HCT116 (cell line): ENCODE data around the gene CALD1. TPM values are rescaled to one million over a fixed set of nuclear protein-coding genes. Genes with fewer than 3 reads are reported as not detected.
A peak's percentile ranks its signal among the peaks of the same experiment; 100 is the strongest.

Experiments
- ATAC-seq: fragments of 200-7000 bp; cut with Tn5 transposase; 2 replicates; pipeline ENCODE4 v1.9.1; 2020; ENCODE audit warnings: mild to moderate bottlenecking, moderate library complexity
- BruUV-seq: library from RNA; stranded (reverse); fragments of 400-500 nt; replicated peaks from 2 replicates; lab custom pipeline; 2021; lab: Mats Ljungman, UMichigan
- CTCF ChIA-PET: fragments of 300-600 bp; sonication (Branson Sonifier 250); formaldehyde crosslinking; loops from one replicate; lab custom pipeline; 2021; ENCODE audit warnings: antibody characterized with exemption; lab: Charles Lee
- POLR2A ChIA-PET: fragments of 300-600, 350-600 bp; sonication (Branson Sonifier 250); formaldehyde crosslinking; loops from one replicate; lab custom pipeline; 2021; ENCODE audit warnings: antibody characterized with exemption; lab: Charles Lee
- RAD21 ChIA-PET, 2 experiments: fragments of 300-600 bp; sonication (Branson Sonifier 250); formaldehyde crosslinking; loops; one replicate each; lab custom pipeline; 2023; ENCODE audit warnings: low total read pairs in 2 of 2; ENCODE audit not compliant: uncharacterized antibody in 2 of 2, unreplicated experiment in 2 of 2, low non-redundant PET in 1 of 2; lab: Charles Lee
- DNase-seq: peaks from one replicate; pipeline ENCODE4 v3.0.0-alpha.2; 2010; ENCODE audit warnings: low read depth, low spot score
- H2AFZ ChIP-seq: fragments of 200-600 bp; shearing (Covaris generic), sonication (generic); 2 replicates; pipeline ENCODE4 v1.6.1; 2017; ENCODE audit warnings: low read depth, mixed run types, mixed read lengths, antibody characterized with exemption, low read length; ENCODE audit not compliant: poor library complexity, severe bottlenecking
- H3K27ac ChIP-seq: 2 replicates; pipeline ENCODE4 v1.5.1; 2012; ENCODE audit warnings: low read depth, low read length
- H3K27me3 ChIP-seq: fragments of 200-600 bp; sonication (generic); 2 replicates; pipeline ENCODE4 v1.6.1; 2016; ENCODE audit warnings: mixed run types, low read length, mixed read lengths; ENCODE audit not compliant: insufficient read depth
- H3K36me3 ChIP-seq, 2 experiments: fragments of 200-500 bp in 1 of 2; fragments of 200-600 bp in 1 of 2; sonication (Bioruptor generic) in 1 of 2; sonication (generic) in 1 of 2; 2 replicates each; pipeline versions ENCODE4 v1.5.1 to v1.6.1; 2014 to 2016; ENCODE audit warnings: low read length in 2 of 2, inconsistent platforms in 1 of 2, mixed read lengths in 1 of 2, mixed run types in 1 of 2; ENCODE audit not compliant: insufficient read depth in 2 of 2, control insufficient read depth in 1 of 2
- H3K4me1 ChIP-seq, 2 experiments: fragments of 200-600 bp in 1 of 2; sonication (generic) in 1 of 2; 2 replicates each; pipeline versions ENCODE4 v1.5.1 to v1.6.1; 2012 to 2017; ENCODE audit warnings: low read length in 2 of 2, inconsistent platforms in 1 of 2, mild to moderate bottlenecking in 1 of 2, mixed read lengths in 1 of 2, mixed run types in 1 of 2, moderate library complexity in 1 of 2; ENCODE audit not compliant: insufficient read depth in 2 of 2, control insufficient read depth in 1 of 2
- H3K4me2 ChIP-seq: fragments of 200-600 bp; sonication (generic); 2 replicates; pipeline ENCODE4 v1.6.1; 2017; ENCODE audit warnings: mixed run types, low read length, mixed read lengths
- H3K4me3 ChIP-seq, 2 experiments: fragments of 200-600 bp in 1 of 2; sonication (generic) in 1 of 2; replicated peaks in 1 of 2; 2 replicates each; pipeline ENCODE4 v1.5.1; 2011 to 2016; ENCODE audit warnings: low read length in 2 of 2, control low read depth in 1 of 2, low read depth in 1 of 2, mild to moderate bottlenecking in 1 of 2, mixed read lengths in 1 of 2, mixed run types in 1 of 2
- H3K79me2 ChIP-seq: fragments of 200-600 bp; sonication (generic); 2 replicates; pipeline ENCODE4 v1.6.1; 2017; ENCODE audit warnings: mild to moderate bottlenecking, mixed run types, low read length, moderate library complexity, mixed read lengths; ENCODE audit not compliant: insufficient read depth
- H3K9ac ChIP-seq: fragments of 200-600 bp; sonication (generic); 2 replicates; pipeline ENCODE4 v1.6.1; 2016; ENCODE audit warnings: low read length, mixed read lengths
- H3K9me2 ChIP-seq: fragments of 200-600 bp; sonication (generic), shearing (Covaris generic); 2 replicates; pipeline ENCODE4 v1.6.1; 2017; ENCODE audit warnings: mixed run types, mild to moderate bottlenecking, moderate library complexity; ENCODE audit not compliant: insufficient read depth
- H3K9me3 ChIP-seq, 2 experiments: fragments of 200-500 bp in 1 of 2; fragments of 200-600 bp in 1 of 2; sonication (Bioruptor generic) in 1 of 2; sonication (generic) in 1 of 2; 2 replicates each; pipeline ENCODE4 v1.6.1; 2014 to 2017; ENCODE audit warnings: low read length in 2 of 2, mixed read lengths in 2 of 2, inconsistent platforms in 1 of 2, low read depth in 1 of 2, mild to moderate bottlenecking in 1 of 2, mixed run types in 1 of 2, moderate library complexity in 1 of 2; ENCODE audit not compliant: control insufficient read depth in 1 of 2, insufficient read depth in 1 of 2
- H4K20me1 ChIP-seq: fragments of 200-600 bp; sonication (generic), shearing (Covaris generic); 2 replicates; pipeline ENCODE4 v1.6.1; 2017; ENCODE audit warnings: mixed run types, mild to moderate bottlenecking, moderate library complexity; ENCODE audit not compliant: insufficient read depth
- CBX3 ChIP-seq: IDR thresholded peaks from 2 replicates; pipeline ENCODE4 v1.6.1; 2012; ENCODE audit warnings: low read depth
- CEBPB ChIP-seq: IDR thresholded peaks from 2 replicates; pipeline ENCODE4 v1.6.1; 2012; ENCODE audit warnings: low read depth
- EGR1 ChIP-seq: IDR thresholded peaks from 2 replicates; pipeline ENCODE4 v1.6.1; 2012; ENCODE audit warnings: low read depth
- EZH2 ChIP-seq: fragments of 200-600 bp; sonication (generic); IDR thresholded peaks from 2 replicates; pipeline ENCODE4 v1.6.1; 2017; ENCODE audit warnings: antibody characterized with exemption, mixed run types
- EZH2phosphoT487 ChIP-seq: fragments of 200-600 bp; IDR thresholded peaks from 2 replicates; pipeline ENCODE4 v1.6.1; 2018; ENCODE audit warnings: antibody characterized with exemption, borderline replicate concordance
- FOSL1 ChIP-seq: IDR thresholded peaks from 2 replicates; pipeline ENCODE4 v1.6.1; 2012; ENCODE audit warnings: low read depth
- JUND ChIP-seq: IDR thresholded peaks from 2 replicates; pipeline ENCODE4 v1.6.1; 2012
- POLR2A ChIP-seq: IDR thresholded peaks from 2 replicates; pipeline ENCODE4 v1.7.0; 2011; ENCODE audit warnings: borderline replicate concordance; ENCODE audit not compliant: insufficient read depth, insufficient read length; ENCODE audit errors: extremely low read depth
- POLR2AphosphoS5 ChIP-seq: IDR thresholded peaks from 2 replicates; pipeline ENCODE4 v1.6.1; 2011; ENCODE audit warnings: mild to moderate bottlenecking, low read depth, low read length, moderate library complexity
- RAD21 ChIP-seq: IDR thresholded peaks from 2 replicates; pipeline ENCODE4 v1.6.1; 2012; ENCODE audit warnings: low read depth, mild to moderate bottlenecking
- REST ChIP-seq: IDR thresholded peaks from 2 replicates; pipeline ENCODE4 v1.6.1; 2012; ENCODE audit warnings: low read depth
- SP1 ChIP-seq: IDR thresholded peaks from 2 replicates; pipeline ENCODE4 v1.6.1; 2012; ENCODE audit warnings: low read depth
- TCF7L2 ChIP-seq: IDR thresholded peaks from 2 replicates; pipeline ENCODE4 v1.7.0; 2011; ENCODE audit warnings: borderline replicate concordance, inconsistent platforms; ENCODE audit not compliant: insufficient read depth, insufficient read length; ENCODE audit errors: extremely low read depth
- ZBTB33 ChIP-seq: IDR thresholded peaks from 2 replicates; pipeline ENCODE4 v1.6.1; 2011; ENCODE audit warnings: mild to moderate bottlenecking, low read length, moderate library complexity; ENCODE audit not compliant: insufficient replicate concordance; ENCODE audit errors: extremely low read depth
- intact Hi-C: fragments of 100-400 bp; cut with micrococcal nuclease; formaldehyde crosslinking; loops from 2 replicates; pipeline ENCODE4 v1.10.0; 2022
- total RNA-seq: library from RNA; stranded (reverse); gene quantifications from one replicate; pipeline ENCODE4 v1.2.1, GENCODE V29; 2021; ENCODE audit not compliant: unreplicated experiment

CALD1 gene
- total RNA-seq, 1 experiment from 2014 or later, result 66.8 TPM

DNA sequence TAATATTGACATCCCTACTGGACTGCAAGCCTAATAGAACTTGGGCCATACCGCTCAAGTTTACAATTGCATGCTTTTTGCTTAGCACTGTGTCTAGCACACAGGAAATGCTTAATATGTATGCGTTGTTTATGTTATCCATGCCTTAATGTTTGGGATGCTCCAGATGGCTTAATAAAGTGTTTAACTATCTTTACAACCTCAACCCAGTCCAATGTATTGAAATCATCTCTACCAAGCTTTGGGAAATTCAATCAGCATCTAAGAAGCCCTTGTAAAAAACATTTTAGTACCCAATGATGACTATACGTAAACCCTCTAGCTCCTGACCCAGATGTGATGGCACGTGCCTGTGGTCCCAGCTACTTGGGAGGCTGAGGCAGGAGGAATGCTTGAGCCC is 40.0 kb downstream of the CALD1 start:
- TF ChIP-seq POLR2AphosphoS5, result no peak
- no peak for TF ChIP-seq CBX3
- TF ChIP-seq EGR1, result no peak
- TF ChIP-seq, all 23 proteins: peak for 0
- Histone ChIP-seq H3K9me3 (no peaks in the 10 kb centered on the region), H3K36me3 (no peaks in the 10 kb centered on the region), H3K9me2 (no peaks in the 10 kb centered on the region; the same call in 1 of the 2 replicates), H3K4me3 (no peak overlapping the region), H3K4me1 (no peaks in the 10 kb centered on the region), H4K20me1 (no peaks in the 10 kb centered on the region), H3K27ac (no peak overlapping the region), H3K4me2 (no peak overlapping the region), H3K9ac (no peak overlapping the region), H2AFZ (no peak overlapping the region), H3K27me3 (no peaks in the 10 kb centered on the region), H3K79me2 (no peaks in the 10 kb centered on the region)
- CTCF ChIA-PET, result no interaction called here
- ATAC-seq (no peak), DNase-seq (no peak)
- RAD21 ChIA-PET, result no interaction called here
- POLR2A ChIA-PET, result no interaction called here
- no TSS peak for BruUV-seq
- intact Hi-C loops, result no loop called here

DNA sequence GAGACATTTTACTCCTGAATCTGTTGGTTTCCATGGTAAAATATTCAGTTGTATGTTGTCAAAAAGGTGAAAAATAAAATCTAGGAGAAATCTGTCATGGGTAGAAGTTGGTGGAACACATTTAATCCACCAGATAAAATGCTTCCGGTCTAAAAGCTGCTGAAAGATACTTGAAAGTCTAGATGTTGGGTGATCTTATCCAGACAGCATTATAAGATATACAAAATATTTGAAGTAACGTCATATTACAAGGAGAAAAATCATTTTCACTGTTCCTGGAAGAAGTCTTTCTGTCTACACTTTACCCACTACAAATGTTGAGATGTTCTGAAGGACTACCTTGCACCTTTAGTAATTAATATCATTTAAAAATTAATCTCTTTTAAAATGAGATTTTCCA is 40.9 kb downstream of the CALD1 start:
- no peak overlapping the region for H3K27ac ChIP-seq
- CTCF ChIA-PET, result no interaction called here
- peak overlapping the region; percentile 21 for H2AFZ ChIP-seq
- no peaks in the 10 kb centered on the region for H3K36me3 ChIP-seq
- no peak overlapping the region for H3K4me3 ChIP-seq
- no peak overlapping the region for H3K9ac ChIP-seq
- intact Hi-C loops, result no loop called here
- H3K4me1 ChIP-seq, result no peaks in the 10 kb centered on the region
- no peaks in the 10 kb centered on the region for H3K27me3 ChIP-seq
- ATAC-seq (no peak), DNase-seq (no peak)
- H3K79me2 ChIP-seq, result no peaks in the 10 kb centered on the region
- BruUV-seq, result no TSS peak
- RAD21 ChIA-PET, result no interaction called here
- no peak overlapping the region for H3K4me2 ChIP-seq
- H4K20me1 ChIP-seq, result no peaks in the 10 kb centered on the region
- H3K9me3 ChIP-seq, result no peaks in the 10 kb centered on the region
- POLR2A ChIA-PET, result no interaction called here
- H3K9me2 ChIP-seq, result no peaks in the 10 kb centered on the region; the same call in 1 of the 2 replicates
- TF ChIP-seq EZH2phosphoT487 (no peak), CEBPB (no peak), TCF7L2 (no peak), RAD21 (no peak), EZH2 (no peak), POLR2A (no peak), CBX3 (no peak), FOSL1 (no peak), ZBTB33 (no peak), REST (no peak), JUND (no peak), SP1 (no peak), EGR1 (no peak)
